Upper lobe of left lung (tissue), 6 donors: ENCODE results near the gene ADH1C. TPM values are rescaled to one million over a fixed set of nuclear protein-coding genes. Genes with fewer than 3 reads are reported as not detected.
"Not testable (repeated sequence)": the region's sequence is repeated elsewhere in the genome, so short reads cannot be mapped to it uniquely, and the experiment has no call there.

ENCODE experiments used
- ATAC-seq, 2 donors: fragments of 200-7000 bp; cut with Tn5 transposase; one replicate each; pipeline ENCODE4 v1.9.1; 2022; ENCODE audit warnings: mild to moderate bottlenecking in 2 of 2, moderate library complexity in 2 of 2; ENCODE audit not compliant: low FRiP score in 2 of 2
- DNase-seq, 2 donors: peaks; one replicate each; pipeline ENCODE4 v3.0.0-alpha.2; 2019 to 2020
- H3K27ac ChIP-seq, 4 donors: fragments of 200-600 bp; sonication (generic); one replicate each; pipeline ENCODE4 v1.5.1; 2016 to 2019
- H3K27me3 ChIP-seq, 4 donors: fragments of 200-600 bp; sonication (generic); one replicate each; pipeline ENCODE4 v1.5.1; 2017 to 2019
- H3K36me3 ChIP-seq, 4 donors: fragments of 200-600 bp; sonication (generic); one replicate each; pipeline ENCODE4 v1.5.1; 2016 to 2019
- H3K4me1 ChIP-seq, 4 donors: fragments of 200-600 bp; sonication (generic); one replicate each; pipeline ENCODE4 v1.5.1; 2018 to 2019
- H3K4me3 ChIP-seq, 4 donors: fragments of 200-600 bp; sonication (generic); one replicate each; pipeline ENCODE4 v1.5.1; 2017 to 2019; ENCODE audit warnings: mild to moderate bottlenecking in 2 of 4, moderate library complexity in 1 of 4
- H3K9me3 ChIP-seq, 4 donors: fragments of 200-600 bp; sonication (generic); one replicate each; pipeline ENCODE4 v1.5.1; 2018 to 2019
- CTCF ChIP-seq, 6 experiments: fragments of 450-650 bp in 4 of 6; fragments of 200-600 bp in 2 of 6; sonication (generic) in 2 of 6; IDR thresholded peaks; one replicate each; pipeline ENCODE4 v1.5.1; 2016 to 2019; ENCODE audit warnings: antibody characterized with exemption in 6 of 6
- EP300 ChIP-seq, 4 donors: sonication (generic); formaldehyde crosslinking; IDR thresholded peaks; one replicate each; pipeline ENCODE4 v1.5.1; 2017; ENCODE audit warnings: antibody characterized with exemption in 4 of 4, control low read depth in 2 of 4
- POLR2A ChIP-seq, 4 donors: fragments of 450-650 bp; IDR thresholded peaks; one replicate each; pipeline ENCODE4 v1.5.1; 2016 to 2017; ENCODE audit warnings: antibody characterized with exemption in 4 of 4, mild to moderate bottlenecking in 2 of 4
- POLR2AphosphoS5 ChIP-seq, 2 donors: sonication (generic); formaldehyde crosslinking; IDR thresholded peaks; one replicate each; pipeline ENCODE4 v1.5.1; 2017; ENCODE audit warnings: antibody characterized with exemption in 2 of 2
- WGBS, 2 donors: methylation state at CpG; one replicate each; pipeline ENCODE4 v1.1.5; 2017 to 2018; 5-methylcytosine and 5-hydroxymethylcytosine counted together
- total RNA-seq, 6 donors: library from RNA; depleted of rRNA in 4 of 6; stranded (reverse); fragments of >200 nt in 4 of 6; gene quantifications; one replicate each; pipeline versions ENCODE4 v1.1.0 to v1.2.1, GENCODE V29; 2016 to 2021
- donor health status: DM: no; HTN: no; CAD: no; lungs with moderate emphysema.
- donor health status: DM: no; HTN: yes; CAD: no; lungs with severe emphysema.

ADH1C gene
- total RNA-seq, 6 donors from 2014 or later, result 2.0 to 57.7 (median 7.6) TPM

GRCh38 chr4:99357948-99358347, 5.4 kb upstream of the ADH1C start:
- 84 to 86% methylated on average over 2 of the region's 2 CpGs for WGBS, 2 donors
- H3K4me3 ChIP-seq, result no peak overlapping the region
- DNase-seq, result no peak
- peaks cover 0 to 14% (median 0%) of the 10 kb centered on the region in 4 donors for H3K9me3 ChIP-seq
- H3K27me3 ChIP-seq, result no peaks in the 10 kb centered on the region
- H3K4me1 ChIP-seq, result peaks cover 0 to 6% (median 2%) of the 10 kb centered on the region in 4 donors
- ATAC-seq, result no peak
- H3K27ac ChIP-seq, result no peak overlapping the region
- TF ChIP-seq CTCF (IDR thresholded peaks at IDR 0.05) (no peak), EP300 (IDR thresholded peaks at IDR 0.05) (no peak), POLR2AphosphoS5 (IDR thresholded peaks at IDR 0.05) (no peak), POLR2A (IDR thresholded peaks at IDR 0.05) (no peak)
- no peaks in the 10 kb centered on the region for H3K36me3 ChIP-seq

DNA sequence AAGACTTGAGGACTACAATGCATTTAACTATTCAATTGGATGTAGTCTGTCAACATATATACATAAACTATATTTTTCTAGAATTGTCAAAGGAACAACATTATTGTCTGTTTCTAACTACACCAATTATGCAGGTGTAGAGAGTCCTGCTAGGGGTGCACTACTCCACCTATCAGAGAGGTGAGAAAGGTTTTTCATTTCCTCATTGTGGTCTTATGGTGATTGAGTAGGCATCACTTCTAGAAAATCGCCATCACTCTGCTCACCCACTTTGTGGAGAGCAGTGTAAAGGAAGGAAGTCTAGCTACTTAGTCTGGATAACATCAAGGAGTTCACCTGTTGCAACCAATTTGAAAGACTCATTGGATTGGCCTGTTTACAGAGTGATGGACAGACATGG, 4.4 kb upstream of the ADH1C start:
- no peaks in the 10 kb centered on the region for H3K36me3 ChIP-seq
- H3K9me3 ChIP-seq, result peaks cover 0 to 14% (median 0%) of the 10 kb centered on the region in 4 donors
- no peak for DNase-seq
- H3K27me3 ChIP-seq, result no peaks in the 10 kb centered on the region
- 70 to 88% methylated on average over 1 of the region's 1 CpG for WGBS, 2 donors
- no peak for TF ChIP-seq EP300 (IDR thresholded peaks at IDR 0.05)
- TF ChIP-seq POLR2A (IDR thresholded peaks at IDR 0.05), result no peak
- H3K4me3 ChIP-seq, result no peak overlapping the region
- ATAC-seq, result no peak
- no peak overlapping the region for H3K27ac ChIP-seq
- peaks cover 0 to 7% (median 3%) of the 10 kb centered on the region in 4 donors for H3K4me1 ChIP-seq

DNA sequence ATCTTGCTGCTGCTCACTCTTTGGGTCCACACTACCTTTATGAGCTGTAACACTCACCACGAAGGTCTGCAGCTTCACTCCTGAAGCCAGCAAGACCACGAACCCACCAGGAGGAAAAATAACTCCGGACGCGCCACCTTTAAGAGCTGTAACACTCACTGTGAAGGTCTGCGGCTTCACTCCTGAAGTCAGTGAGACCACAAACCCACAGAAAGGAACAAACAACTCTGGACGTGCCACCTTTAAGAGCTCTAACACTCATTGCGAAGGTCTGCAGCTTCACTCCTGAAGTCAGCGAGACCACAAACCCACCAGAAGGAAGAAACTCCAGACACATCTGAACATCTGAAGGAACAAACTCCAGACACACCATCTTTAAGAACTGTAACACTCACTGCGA, 3.6 kb upstream of the ADH1C start:
- not testable (repeated sequence) for DNase-seq, ATAC-seq, H3K27ac ChIP-seq, H3K4me3 ChIP-seq, H3K36me3 ChIP-seq, H3K4me1 ChIP-seq, H3K27me3 ChIP-seq
- WGBS, 2 donors, result 61 to 80% methylated on average over 10 of the region's 10 CpGs
- H3K9me3 ChIP-seq, result peaks cover 0 to 14% (median 0%) of the 10 kb centered on the region in 4 donors

DNA sequence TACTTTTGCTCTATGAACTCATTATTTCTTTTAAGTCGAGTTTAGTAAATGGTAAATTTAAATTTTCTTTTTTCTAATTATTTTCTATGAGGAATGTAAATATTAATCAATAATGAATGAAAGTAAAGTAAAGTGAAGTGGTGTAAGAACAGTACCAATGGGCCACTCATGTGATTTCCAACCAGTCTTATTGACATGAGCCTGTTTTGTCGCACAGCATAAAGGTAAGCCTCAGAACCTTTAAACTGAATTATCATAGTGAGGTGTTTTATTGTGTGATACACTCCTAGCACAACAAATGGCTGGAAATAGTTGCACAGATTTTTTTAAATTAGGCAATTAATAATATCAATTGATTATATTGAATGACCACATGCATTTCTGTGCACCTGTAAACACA, 1.1 kb downstream of the ADH1C start:
- Histone ChIP-seq H3K27me3 (no peaks in the 10 kb centered on the region), H3K36me3 (no peaks in the 10 kb centered on the region), H3K4me1 (peaks cover 0 to 7% (median 3%) of the 10 kb centered on the region in 4 donors), H3K27ac (no peak overlapping the region), H3K9me3 (peaks cover 0 to 5% (median 0%) of the 10 kb centered on the region in 4 donors), H3K4me3 (no peak overlapping the region)
- no peak for TF ChIP-seq POLR2A (IDR thresholded peaks at IDR 0.05)
- no peak for TF ChIP-seq CTCF (IDR thresholded peaks at IDR 0.05)
- TF ChIP-seq EP300 (IDR thresholded peaks at IDR 0.05), result no peak
- no peak for TF ChIP-seq POLR2AphosphoS5 (IDR thresholded peaks at IDR 0.05)
- DNase-seq, result no peak
- WGBS, 2 donors, result 82 to 83% methylated on average over 2 of the region's 2 CpGs
- no peak for ATAC-seq

GRCh38 chr4:99349338-99349737, 3.2 kb downstream of the ADH1C start:
- Histone ChIP-seq H3K27ac (no peak overlapping the region), H3K9me3 (no peaks in the 10 kb centered on the region), H3K4me1 (peaks cover 0 to 7% (median 3%) of the 10 kb centered on the region in 4 donors), H3K4me3 (no peak overlapping the region), H3K36me3 (no peaks in the 10 kb centered on the region), H3K27me3 (no peaks in the 10 kb centered on the region)
- TF ChIP-seq POLR2AphosphoS5 (IDR thresholded peaks at IDR 0.05) (no peak), CTCF (IDR thresholded peaks at IDR 0.05) (no peak), POLR2A (IDR thresholded peaks at IDR 0.05) (no peak), EP300 (IDR thresholded peaks at IDR 0.05) (no peak)
- DNase-seq (no peak), ATAC-seq (no peak)

GRCh38 chr4:99342624-99343023, 9.9 kb downstream of the ADH1C start:
- DNase-seq, H3K27me3 ChIP-seq, H3K4me1 ChIP-seq, H3K4me3 ChIP-seq, ATAC-seq, H3K9me3 ChIP-seq, H3K36me3 ChIP-seq, H3K27ac ChIP-seq: not testable (repeated sequence)
- 68 to 80% methylated on average over 7 of the region's 7 CpGs for WGBS, 2 donors
